Ovary (tissue), 3 donors: Measurements from ENCODE around the gene COL18A1.

Experiments
- CTCF ChIP-seq, 3 donors: fragments of 450-650 bp in 2 of 3; fragments of 200-600 bp in 1 of 3; IDR thresholded peaks; one replicate each; pipeline versions ENCODE4 v1.5.1 to v1.8.0; 2016 to 2022; ENCODE audit warnings: antibody characterized with exemption in 3 of 3, mild to moderate bottlenecking in 1 of 3
- EP300 ChIP-seq: sonication (generic); formaldehyde crosslinking; IDR thresholded peaks from one replicate; pipeline ENCODE4 v1.6.1; 2017; ENCODE audit warnings: antibody characterized with exemption
- POLR2A ChIP-seq: fragments of 450-650 bp; IDR thresholded peaks from one replicate; pipeline ENCODE4 v1.6.1; 2017; ENCODE audit warnings: antibody characterized with exemption, mild to moderate bottlenecking, moderate library complexity
- donor health status: DM: no; HTN: no; CAD: no.

GRCh38 chr21:45453308-45453950 is 48.5 kb downstream of the COL18A1 start:
- no peak for TF ChIP-seq CTCF (IDR thresholded peaks at IDR 0.05)
- no peak for TF ChIP-seq EP300
- no peak for TF ChIP-seq POLR2A
